ENCODE measurements around the gene PHPT1. TPM values are rescaled to one million over a fixed set of nuclear protein-coding genes. Genes with fewer than 3 reads are reported as not detected.

The PHPT1 gene
- total and polyA plus RNA-seq, 2 of the 13 experiments (the other 11 are each of a cell fraction or from before 2014, with no cell fraction given), result 189 to 192 TPM

DNA sequence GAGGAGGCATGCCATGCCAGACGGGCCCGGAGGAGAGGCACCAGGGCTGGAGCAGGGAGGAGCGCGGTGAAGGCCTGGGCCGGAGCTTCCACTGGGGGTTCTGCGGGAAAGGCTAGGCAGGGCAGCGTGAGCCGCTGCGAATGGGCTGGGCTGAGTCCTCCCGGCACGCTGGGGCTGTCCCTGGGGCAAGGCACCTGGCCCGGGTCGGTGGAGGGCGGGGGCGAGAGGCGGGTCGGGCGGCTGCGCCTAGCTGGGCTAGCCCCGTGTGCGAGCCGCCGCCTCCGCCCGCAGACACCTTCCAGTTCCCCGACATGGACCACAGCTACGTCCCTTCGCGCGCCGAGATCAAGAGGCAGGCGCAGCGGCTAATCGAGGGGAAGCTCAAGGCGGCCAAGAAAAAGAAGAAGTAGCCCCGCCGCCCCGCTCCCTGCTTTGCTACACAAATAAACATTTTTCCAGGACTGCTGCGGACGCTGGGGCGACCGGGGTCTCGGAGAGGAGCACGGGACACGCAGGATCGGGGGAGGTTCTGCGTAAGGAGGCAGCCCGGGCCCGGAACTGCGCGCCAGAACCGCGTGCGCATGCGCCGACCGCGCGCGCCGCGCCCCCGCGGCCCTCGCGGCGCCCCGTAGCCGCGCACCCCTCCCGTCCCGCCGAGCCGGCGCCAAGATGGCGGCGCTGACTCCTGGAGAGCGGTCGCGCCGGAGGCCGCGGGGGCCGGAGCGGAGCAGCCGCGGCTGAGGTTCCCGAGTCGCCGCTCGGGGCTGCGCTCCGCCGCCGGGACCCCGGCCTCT, 41.7 kb upstream of the PHPT1 start, which contains the start of gene RABL6 (continued):
- TF ChIP-seq, protein P1, sequence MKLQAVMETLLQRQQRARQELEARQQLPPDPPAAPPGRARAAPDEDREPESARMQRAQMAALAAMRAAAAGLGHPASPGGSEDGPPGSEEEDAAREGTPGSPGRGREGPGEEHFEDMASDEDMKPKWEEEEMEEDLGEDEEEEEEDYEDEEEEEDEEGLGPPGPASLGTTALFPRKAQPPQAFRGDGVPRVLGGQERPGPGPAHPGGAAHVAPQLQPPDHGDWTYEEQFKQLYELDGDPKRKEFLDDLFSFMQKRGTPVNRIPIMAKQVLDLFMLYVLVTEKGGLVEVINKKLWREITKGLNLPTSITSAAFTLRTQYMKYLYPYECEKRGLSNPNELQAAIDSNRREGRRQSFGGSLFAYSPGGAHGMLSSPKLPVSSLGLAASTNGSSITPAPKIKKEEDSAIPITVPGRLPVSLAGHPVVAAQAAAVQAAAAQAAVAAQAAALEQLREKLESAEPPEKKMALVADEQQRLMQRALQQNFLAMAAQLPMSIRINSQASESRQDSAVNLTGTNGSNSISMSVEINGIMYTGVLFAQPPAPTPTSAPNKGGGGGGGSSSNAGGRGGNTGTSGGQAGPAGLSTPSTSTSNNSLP (IDR thresholded peaks at IDR 0.05; ENCODE audit: low read depth, low read length), result no peak
- TF ChIP-seq, protein P2, sequence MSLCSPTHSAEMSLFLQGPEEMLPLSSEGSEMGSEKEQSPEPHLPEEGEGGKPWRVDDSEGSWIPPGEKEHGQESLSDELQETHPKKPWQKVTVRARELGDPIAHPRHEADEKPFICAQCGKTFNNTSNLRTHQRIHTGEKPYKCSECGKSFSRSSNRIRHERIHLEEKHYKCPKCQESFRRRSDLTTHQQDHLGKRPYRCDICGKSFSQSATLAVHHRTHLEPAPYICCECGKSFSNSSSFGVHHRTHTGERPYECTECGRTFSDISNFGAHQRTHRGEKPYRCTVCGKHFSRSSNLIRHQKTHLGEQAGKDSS (CRISPR knock-in tag; IDR thresholded peaks at IDR 0.05; ENCODE audit: borderline replicate concordance, low read depth), result 0 out of 2 replicates have a peak, but pooled peaks have one; percentile 27
- no peak for TF ChIP-seq CEBPG (CRISPR knock-in tag; IDR thresholded peaks at IDR 0.05)
- peak; percentile 61 for TF ChIP-seq ZMAT3 (CRISPR knock-in tag; conservative IDR thresholded peaks at IDR 0.05)
- no peak for TF ChIP-seq DR1 (CRISPR knock-in tag; IDR thresholded peaks at IDR 0.05)
- no peak for TF ChIP-seq GABPA (IDR thresholded peaks at IDR 0.05; ENCODE audit: low read depth, low read length)
- no peak for TF ChIP-seq GABPA (CRISPR knock-in tag; IDR thresholded peaks at IDR 0.05; ENCODE audit: low read depth)
- TF ChIP-seq, protein P3, sequence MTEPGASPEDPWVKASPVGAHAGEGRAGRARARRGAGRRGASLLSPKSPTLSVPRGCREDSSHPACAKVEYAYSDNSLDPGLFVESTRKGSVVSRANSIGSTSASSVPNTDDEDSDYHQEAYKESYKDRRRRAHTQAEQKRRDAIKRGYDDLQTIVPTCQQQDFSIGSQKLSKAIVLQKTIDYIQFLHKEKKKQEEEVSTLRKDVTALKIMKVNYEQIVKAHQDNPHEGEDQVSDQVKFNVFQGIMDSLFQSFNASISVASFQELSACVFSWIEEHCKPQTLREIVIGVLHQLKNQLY (CRISPR knock-in tag; IDR thresholded peaks at IDR 0.05), result no peak
- TF ChIP-seq, protein P4, sequence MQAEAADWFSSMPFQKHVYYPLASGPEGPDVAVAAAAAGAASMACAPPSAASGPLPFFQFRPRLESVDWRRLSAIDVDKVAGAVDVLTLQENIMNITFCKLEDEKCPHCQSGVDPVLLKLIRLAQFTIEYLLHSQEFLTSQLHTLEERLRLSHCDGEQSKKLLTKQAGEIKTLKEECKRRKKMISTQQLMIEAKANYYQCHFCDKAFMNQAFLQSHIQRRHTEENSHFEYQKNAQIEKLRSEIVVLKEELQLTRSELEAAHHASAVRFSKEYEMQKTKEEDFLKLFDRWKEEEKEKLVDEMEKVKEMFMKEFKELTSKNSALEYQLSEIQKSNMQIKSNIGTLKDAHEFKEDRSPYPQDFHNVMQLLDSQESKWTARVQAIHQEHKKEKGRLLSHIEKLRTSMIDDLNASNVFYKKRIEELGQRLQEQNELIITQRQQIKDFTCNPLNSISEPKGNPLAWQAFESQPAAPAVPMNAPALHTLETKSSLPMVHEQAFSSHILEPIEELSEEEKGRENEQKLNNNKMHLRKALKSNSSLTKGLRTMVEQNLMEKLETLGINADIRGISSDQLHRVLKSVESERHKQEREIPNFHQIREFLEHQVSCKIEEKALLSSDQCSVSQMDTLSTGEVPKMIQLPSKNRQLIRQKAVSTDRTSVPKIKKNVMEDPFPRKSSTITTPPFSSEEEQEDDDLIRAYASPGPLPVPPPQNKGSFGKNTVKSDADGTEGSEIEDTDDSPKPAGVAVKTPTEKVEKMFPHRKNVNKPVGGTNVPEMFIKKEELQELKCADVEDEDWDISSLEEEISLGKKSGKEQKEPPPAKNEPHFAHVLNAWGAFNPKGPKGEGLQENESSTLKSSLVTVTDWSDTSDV (CRISPR knock-in tag; IDR thresholded peaks at IDR 0.05), result peak; percentile 70; the same call in 1 of the 2 replicates
- no peak for TF ChIP-seq RXRA (CRISPR knock-in tag; IDR thresholded peaks at IDR 0.05)
- TF ChIP-seq ZBTB1 (CRISPR knock-in tag; IDR thresholded peaks at IDR 0.05; ENCODE audit: borderline replicate concordance), result no peak
- TF ChIP-seq, protein P5, sequence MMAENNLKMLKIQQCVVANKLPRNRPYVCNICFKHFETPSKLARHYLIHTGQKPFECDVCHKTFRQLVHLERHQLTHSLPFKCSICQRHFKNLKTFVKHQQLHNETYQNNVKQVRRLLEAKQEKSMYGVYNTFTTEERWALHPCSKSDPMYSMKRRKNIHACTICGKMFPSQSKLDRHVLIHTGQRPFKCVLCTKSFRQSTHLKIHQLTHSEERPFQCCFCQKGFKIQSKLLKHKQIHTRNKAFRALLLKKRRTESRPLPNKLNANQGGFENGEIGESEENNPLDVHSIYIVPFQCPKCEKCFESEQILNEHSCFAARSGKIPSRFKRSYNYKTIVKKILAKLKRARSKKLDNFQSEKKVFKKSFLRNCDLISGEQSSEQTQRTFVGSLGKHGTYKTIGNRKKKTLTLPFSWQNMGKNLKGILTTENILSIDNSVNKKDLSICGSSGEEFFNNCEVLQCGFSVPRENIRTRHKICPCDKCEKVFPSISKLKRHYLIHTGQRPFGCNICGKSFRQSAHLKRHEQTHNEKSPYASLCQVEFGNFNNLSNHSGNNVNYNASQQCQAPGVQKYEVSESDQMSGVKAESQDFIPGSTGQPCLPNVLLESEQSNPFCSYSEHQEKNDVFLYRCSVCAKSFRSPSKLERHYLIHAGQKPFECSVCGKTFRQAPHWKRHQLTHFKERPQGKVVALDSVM (CRISPR knock-in tag; IDR thresholded peaks at IDR 0.05), result no peak
- no peak for TF ChIP-seq ZBTB8A (CRISPR knock-in tag; IDR thresholded peaks at IDR 0.05; ENCODE audit: borderline replicate concordance, low read depth)
- TF ChIP-seq KDM2A (CRISPR knock-in tag; IDR thresholded peaks at IDR 0.05; ENCODE audit: borderline replicate concordance, low read depth), result peak; percentile 75
- TF ChIP-seq, protein P6, sequence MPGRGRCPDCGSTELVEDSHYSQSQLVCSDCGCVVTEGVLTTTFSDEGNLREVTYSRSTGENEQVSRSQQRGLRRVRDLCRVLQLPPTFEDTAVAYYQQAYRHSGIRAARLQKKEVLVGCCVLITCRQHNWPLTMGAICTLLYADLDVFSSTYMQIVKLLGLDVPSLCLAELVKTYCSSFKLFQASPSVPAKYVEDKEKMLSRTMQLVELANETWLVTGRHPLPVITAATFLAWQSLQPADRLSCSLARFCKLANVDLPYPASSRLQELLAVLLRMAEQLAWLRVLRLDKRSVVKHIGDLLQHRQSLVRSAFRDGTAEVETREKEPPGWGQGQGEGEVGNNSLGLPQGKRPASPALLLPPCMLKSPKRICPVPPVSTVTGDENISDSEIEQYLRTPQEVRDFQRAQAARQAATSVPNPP (CRISPR knock-in tag; IDR thresholded peaks at IDR 0.05), result no peak
- no peak for TF ChIP-seq ISL2 (CRISPR knock-in tag; IDR thresholded peaks at IDR 0.05)
- TF ChIP-seq ZNF660 (CRISPR knock-in tag; IDR thresholded peaks at IDR 0.05; ENCODE audit: borderline replicate concordance, low read depth), result no peak
- TF ChIP-seq SATB2 (CRISPR knock-in tag; IDR thresholded peaks at IDR 0.05), result no peak
- TF ChIP-seq KLF11 (CRISPR knock-in tag; IDR thresholded peaks at IDR 0.05), result no peak
- no peak for TF ChIP-seq MED8 (CRISPR knock-in tag; IDR thresholded peaks at IDR 0.05; ENCODE audit: insufficient replicate concordance)

Data from HepG2 (cell line).